H1 (cell line): ENCODE results near the gene MORC4. TPM values are rescaled to one million over a fixed set of nuclear protein-coding genes. Genes with fewer than 3 reads are reported as not detected.

ENCODE experiments used
- CTCF ChIA-PET: fragments of 300-600 bp; sonication (Branson Sonifier 250); formaldehyde crosslinking; loops from one replicate; lab custom pipeline; 2021; ENCODE audit not compliant: partially characterized antibody; lab: Charles Lee
- POLR2A ChIA-PET: fragments of 300-600 bp; sonication (Branson Sonifier 250); formaldehyde crosslinking; loops from one replicate; lab custom pipeline; 2021; ENCODE audit warnings: inconsistent platforms; ENCODE audit not compliant: partially characterized antibody; lab: Charles Lee
- DNase-seq, 2 experiments: peaks; one replicate each; pipeline versions ENCODE4 v3.0.0 to v3.0.0-alpha.2; 2010 to 2022; ENCODE audit warnings: low spot score in 2 of 2, low read depth in 1 of 2, mixed read lengths in 1 of 2
- FAIRE-seq: peaks from 2 replicates; lab custom pipeline; 2011; peaks lifted over from hg19 to GRCh38; lab: Jason Lieb, UNC
- H2AFZ ChIP-seq: 2 replicates; pipeline ENCODE4 v1.8.1; 2012; ENCODE audit warnings: low read length, inconsistent platforms
- H2AK5ac ChIP-seq: 2 replicates; pipeline ENCODE4 v1.6.1; 2013; ENCODE audit warnings: low read depth, low read length
- H2BK120ac ChIP-seq: replicated peaks from 2 replicates; pipeline ENCODE3; 2013; ENCODE audit warnings: low read depth, low read length, inconsistent platforms
- H2BK12ac ChIP-seq: 2 replicates; pipeline ENCODE4 v1.6.1; 2013; ENCODE audit warnings: low read depth, low read length
- H2BK15ac ChIP-seq: 2 replicates; pipeline ENCODE4 v1.6.1; 2013; ENCODE audit warnings: low read length
- H2BK20ac ChIP-seq: 2 replicates; pipeline ENCODE4 v1.6.1; 2013; ENCODE audit warnings: low read length
- H2BK5ac ChIP-seq: 2 replicates; pipeline ENCODE4 v1.6.1; 2013; ENCODE audit warnings: low read depth, low read length
- H3K14ac ChIP-seq: 2 replicates; pipeline ENCODE4 v1.6.1; 2013; ENCODE audit warnings: inconsistent platforms; ENCODE audit not compliant: insufficient read length
- H3K18ac ChIP-seq: 2 replicates; pipeline ENCODE4 v1.6.1; 2013; ENCODE audit warnings: low read length; ENCODE audit errors: extremely low read depth
- H3K23ac ChIP-seq: 2 replicates; pipeline ENCODE4 v1.6.1; 2013; ENCODE audit warnings: inconsistent platforms; ENCODE audit not compliant: insufficient read length
- H3K23me2 ChIP-seq: 2 replicates; pipeline ENCODE4 v1.6.1; 2013; ENCODE audit warnings: low read depth, low read length
- H3K27ac ChIP-seq: 2 replicates; pipeline ENCODE4 v1.6.1; 2011; ENCODE audit warnings: low read depth, low read length, inconsistent platforms
- H3K27me3 ChIP-seq, 4 experiments: replicated peaks in 1 of 4; 1 replicate in 1 of 4; 2 replicates in 3 of 4; pipeline versions ENCODE4 v1.6.1 to v1.8.1; 2011 to 2013; ENCODE audit warnings: low read length in 3 of 4, mild to moderate bottlenecking in 3 of 4, inconsistent platforms in 2 of 4, mixed read lengths in 2 of 4, moderate library complexity in 1 of 4; ENCODE audit not compliant: control insufficient read depth in 3 of 4, insufficient read depth in 3 of 4; ENCODE audit errors: extremely low read depth in 1 of 4
- H3K36me3 ChIP-seq, 4 experiments: 2 replicates each; pipeline versions ENCODE4 v1.6.1 to v1.8.1; 2011 to 2013; ENCODE audit warnings: mild to moderate bottlenecking in 4 of 4, low read length in 3 of 4, moderate library complexity in 2 of 4, control low read depth in 1 of 4, inconsistent platforms in 1 of 4; ENCODE audit not compliant: insufficient read depth in 4 of 4, control insufficient read depth in 2 of 4
- H3K4ac ChIP-seq: replicated peaks from 2 replicates; pipeline ENCODE3; 2013; ENCODE audit warnings: low read length, low read depth, mixed read lengths, inconsistent platforms; ENCODE audit not compliant: insufficient read length
- H3K4me1 ChIP-seq, 4 experiments: replicated peaks in 1 of 4; 1 replicate in 1 of 4; 2 replicates in 3 of 4; pipeline versions ENCODE4 v1.6.1 to v1.8.1; 2011 to 2013; ENCODE audit warnings: low read length in 3 of 4, inconsistent platforms in 2 of 4, mixed read lengths in 1 of 4; ENCODE audit not compliant: insufficient read depth in 4 of 4, control insufficient read depth in 3 of 4
- H3K4me2 ChIP-seq, 2 experiments: 2 replicates each; pipeline versions ENCODE4 v1.6.1 to v1.8.1; 2011 to 2013; ENCODE audit warnings: low read depth in 2 of 2, low read length in 2 of 2, control low read depth in 1 of 2, inconsistent platforms in 1 of 2, mild to moderate bottlenecking in 1 of 2; ENCODE audit not compliant: insufficient read depth in 1 of 2
- H3K4me3 ChIP-seq, 4 experiments: fragments of 200-600, 300-600 bp in 1 of 4; sonication (generic), shearing (Covaris generic), sonication (Bioruptor Twin) in 1 of 4; 2 replicates each; pipeline versions ENCODE4 v1.5.1 to v1.8.1; 2011 to 2016; ENCODE audit warnings: low read length in 4 of 4, low read depth in 3 of 4, control low read depth in 2 of 4, inconsistent platforms in 2 of 4, mild to moderate bottlenecking in 2 of 4, mixed read lengths in 1 of 4, moderate library complexity in 1 of 4; ENCODE audit not compliant: insufficient read depth in 2 of 4; ENCODE audit errors: extremely low read depth in 1 of 4
- H3K56ac ChIP-seq: replicated peaks from 2 replicates; pipeline ENCODE3; 2013; ENCODE audit warnings: low read depth, mild to moderate bottlenecking, mixed read lengths, low read length, inconsistent platforms; ENCODE audit not compliant: insufficient read length
- H3K79me1 ChIP-seq: 2 replicates; pipeline ENCODE4 v1.6.1; 2013; ENCODE audit warnings: low read depth, low read length, control low read depth
- H3K79me2 ChIP-seq, 2 experiments: 2 replicates each; pipeline versions ENCODE4 v1.6.1 to v1.8.1; 2012 to 2013; ENCODE audit warnings: low read length in 2 of 2, mild to moderate bottlenecking in 2 of 2, inconsistent platforms in 1 of 2; ENCODE audit not compliant: insufficient read depth in 2 of 2, control insufficient read depth in 1 of 2
- H3K9ac ChIP-seq, 4 experiments: replicated peaks in 1 of 4; 1 replicate in 1 of 4; 2 replicates in 3 of 4; pipeline versions ENCODE4 v1.6.1 to v1.8.1; 2011 to 2013; ENCODE audit warnings: low read depth in 3 of 4, low read length in 3 of 4, control low read depth in 2 of 4, mild to moderate bottlenecking in 2 of 4, moderate library complexity in 2 of 4, inconsistent platforms in 1 of 4; ENCODE audit errors: extremely low read depth in 1 of 4
- H3K9me3 ChIP-seq, 2 experiments: 2 replicates each; pipeline versions ENCODE4 v1.6.1 to v1.8.1; 2012 to 2013; ENCODE audit warnings: mild to moderate bottlenecking in 2 of 2, moderate library complexity in 2 of 2, control low read depth in 1 of 2, inconsistent platforms in 1 of 2, low read depth in 1 of 2, low read length in 1 of 2, mixed read lengths in 1 of 2; ENCODE audit not compliant: insufficient read depth in 2 of 2
- H4K20me1 ChIP-seq, 2 experiments: replicated peaks in 1 of 2; 2 replicates each; pipeline versions ENCODE3 to v1.8.1; 2011 to 2013; ENCODE audit warnings: inconsistent platforms in 2 of 2, low read length in 2 of 2, mild to moderate bottlenecking in 1 of 2; ENCODE audit not compliant: insufficient read depth in 2 of 2, control insufficient read depth in 1 of 2
- H4K5ac ChIP-seq: 2 replicates; pipeline ENCODE4 v1.6.1; 2013; ENCODE audit warnings: low read length, low read depth, mixed read lengths, inconsistent platforms; ENCODE audit not compliant: insufficient read length
- H4K8ac ChIP-seq: 2 replicates; pipeline ENCODE4 v1.8.0; 2013; ENCODE audit warnings: mild to moderate bottlenecking, moderate library complexity, low read length, inconsistent platforms; ENCODE audit not compliant: insufficient read depth; ENCODE audit errors: extremely low read depth
- H4K91ac ChIP-seq: replicated peaks from 2 replicates; pipeline ENCODE3; 2013; ENCODE audit warnings: low read length, mixed read lengths, inconsistent platforms; ENCODE audit not compliant: insufficient read length
- BRCA1 ChIP-seq: IDR thresholded peaks from 2 replicates; pipeline ENCODE4 v1.6.1; 2012; ENCODE audit warnings: low read depth, low read length, improper control_type of control experiment
- CEBPB ChIP-seq: IDR thresholded peaks from 2 replicates; pipeline ENCODE4 v1.6.1; 2012; ENCODE audit warnings: low read depth, low read length
- EZH2 ChIP-seq: fragments of 200-600 bp; sonication (generic); IDR thresholded peaks from 2 replicates; pipeline ENCODE4 v1.7.1; 2012; ENCODE audit warnings: low read depth, mild to moderate bottlenecking, moderate library complexity, low read length, inconsistent platforms; ENCODE audit not compliant: severe bottlenecking
- FOSL1 ChIP-seq: IDR thresholded peaks from 2 replicates; pipeline ENCODE4 v1.6.1; 2011; ENCODE audit warnings: mild to moderate bottlenecking, low read depth, low read length, moderate library complexity; ENCODE audit not compliant: insufficient read depth
- KDM4A ChIP-seq: IDR thresholded peaks from one replicate; pipeline ENCODE4 v1.7.1; 2012; ENCODE audit warnings: low read depth, mild to moderate bottlenecking, moderate library complexity, low read length, inconsistent platforms; ENCODE audit not compliant: severe bottlenecking
- RFX5 ChIP-seq: IDR thresholded peaks from 2 replicates; pipeline ENCODE4 v1.6.1; 2011; ENCODE audit warnings: low read depth, low read length, improper control_type of control experiment, borderline replicate concordance
- TCF12 ChIP-seq: IDR thresholded peaks from 2 replicates; pipeline ENCODE4 v1.6.1; 2011; ENCODE audit warnings: low read depth, mild to moderate bottlenecking, low read length
- polyA plus RNA-seq, 7 experiments: library from polyadenylated mRNA; depleted of rRNA in 3 of 7; stranded (reverse) in 5 of 7; unstranded in 2 of 7; fragments of >200 nt in 5 of 7; fragments of 200-250 nt in 2 of 7; gene quantifications; 1 replicate in 5 of 7; 2 replicates in 1 of 7; 4 replicates in 1 of 7; pipeline versions ENCODE4 v1.2.1 to v1.2.3, GENCODE V29; 2011 to 2013; ENCODE audit warnings: missing spikeins in 2 of 7, mixed read lengths in 2 of 7
- total RNA-seq: library from RNA; stranded (reverse); fragmentation: NEBNext Ultra II Directional; extraction: Animal tissue kit (Norgen Biotek cat#: 25700); gene quantifications from 2 replicates; pipeline ENCODE4 v1.2.1, GENCODE V29; 2021

MORC4 gene
- total and polyA plus RNA-seq, 2 of the 8 experiments (the other 6 are each of a cell fraction or from before 2014, with no cell fraction given): 1.4 to 2.5 TPM

- Histone ChIP-seq H3K79me2 (no peaks in the 10 kb centered on the region), H3K4me1 (no peaks in the 10 kb centered on the region), H3K9ac (no peak overlapping the region), H3K4ac (no peak overlapping the region), H2BK15ac (no peak overlapping the region), H4K5ac (no peak overlapping the region), H3K4me3 (no peak overlapping the region), H3K14ac (no peak overlapping the region), H4K8ac (no peak overlapping the region), H2AFZ (no peak overlapping the region), H3K4me2 (no peak overlapping the region), H2BK12ac (no peak overlapping the region), H4K91ac (no peak overlapping the region), H3K18ac (no peak overlapping the region), H3K23ac (no peak overlapping the region), H3K27me3 (no peaks in the 10 kb centered on the region), H3K56ac (no peak overlapping the region), H3K36me3 (no peaks in the 10 kb centered on the region), H3K23me2 (no peaks in the 10 kb centered on the region), H2BK120ac (no peak overlapping the region), H3K9me3 (no peaks in the 10 kb centered on the region), H2BK20ac (no peak overlapping the region), H2BK5ac (no peak overlapping the region), H3K79me1 (no peaks in the 10 kb centered on the region), H2AK5ac (no peak overlapping the region), H3K27ac (no peak overlapping the region), H4K20me1 (no peaks in the 10 kb centered on the region)
- FAIRE-seq (no peak), DNase-seq (no peak)
- ChIA-PET CTCF (interaction anchor here (0.7 to 0.8 kb wide), 2 partner anchors 46 to 98 kb away, joined by 3 to 4 read pairs; no protein-coding TSS in a partner anchor), POLR2A (no interaction called here)
- TF ChIP-seq CEBPB (no peak), RFX5 (no peak), EZH2 (no peak), BRCA1 (no peak), KDM4A (no peak), TCF12 (no peak), FOSL1 (no peak)
Measured at GRCh38 chrX:106972896-106973295, 27.1 kb downstream of the MORC4 start.
